Left forelimb (tissue), 1 donor: ENCODE measurements around the gene UNC119B.

Experiments
- DNase-seq: peaks from one replicate; pipeline ENCODE4 v3.0.0-alpha.2; 2018; ENCODE audit warnings: low spot score

The UNC119B gene

DNA sequence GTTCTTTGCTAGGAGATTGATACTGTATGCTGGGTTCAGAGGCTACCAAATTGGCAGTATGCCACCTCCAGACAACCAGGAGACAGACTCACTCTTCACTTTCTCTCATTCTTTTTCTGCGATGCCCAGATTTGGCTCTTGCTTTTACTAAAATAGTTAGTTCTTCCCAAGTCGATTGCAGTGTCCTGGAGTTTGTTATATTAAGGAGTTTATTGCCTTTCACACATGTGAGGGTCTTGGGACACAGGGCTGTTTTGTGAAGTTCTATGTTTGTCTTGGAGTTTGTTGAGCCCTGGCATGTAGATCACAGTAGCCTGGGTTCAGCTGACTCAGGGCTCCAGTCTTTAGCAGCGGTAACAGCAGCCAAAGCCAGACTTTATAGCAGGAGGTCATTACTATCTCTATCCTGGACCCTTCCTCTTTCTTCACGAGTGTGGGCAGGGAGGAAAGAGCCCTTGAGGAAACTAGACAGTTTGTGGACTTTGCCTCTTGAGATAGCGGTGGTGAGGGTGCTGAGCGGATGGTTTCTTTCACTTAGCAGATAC is 21.7 kb upstream of the UNC119B start:
- DNase-seq, result no peak

DNA sequence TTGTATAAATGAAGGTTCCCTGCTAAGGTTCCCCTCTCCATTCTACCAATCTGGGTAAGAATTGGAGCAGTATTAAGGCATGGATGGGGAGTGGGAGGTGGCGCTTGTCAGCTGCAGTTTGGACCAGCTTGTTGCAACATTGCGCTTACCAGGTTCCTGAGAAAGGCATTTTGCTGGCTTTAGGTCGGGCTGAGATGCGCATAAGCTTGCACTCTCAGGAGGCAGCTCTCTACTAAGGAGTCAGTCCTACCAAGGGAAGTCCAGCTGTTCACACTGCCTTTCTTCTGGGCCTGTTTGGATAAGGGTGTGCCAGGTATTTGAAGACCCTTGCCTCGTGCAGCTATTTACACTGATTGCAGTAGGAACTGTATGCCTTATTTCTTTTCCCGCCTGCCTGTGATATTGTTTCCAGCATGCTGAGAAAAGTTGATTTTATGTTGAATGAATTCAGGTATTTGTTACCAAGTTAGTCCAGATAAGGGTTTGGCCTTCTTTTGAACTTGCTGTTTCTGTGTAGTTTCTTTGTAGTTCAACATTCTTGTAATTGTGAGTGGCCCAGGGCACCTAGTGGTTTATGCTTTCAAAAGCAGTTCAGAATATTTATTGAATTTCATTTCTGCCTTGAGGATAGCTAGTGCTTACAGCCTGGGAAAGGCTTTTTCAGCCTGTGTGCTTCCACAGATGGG is 20.7 kb upstream of the UNC119B start:
- DNase-seq, result no peak

DNA sequence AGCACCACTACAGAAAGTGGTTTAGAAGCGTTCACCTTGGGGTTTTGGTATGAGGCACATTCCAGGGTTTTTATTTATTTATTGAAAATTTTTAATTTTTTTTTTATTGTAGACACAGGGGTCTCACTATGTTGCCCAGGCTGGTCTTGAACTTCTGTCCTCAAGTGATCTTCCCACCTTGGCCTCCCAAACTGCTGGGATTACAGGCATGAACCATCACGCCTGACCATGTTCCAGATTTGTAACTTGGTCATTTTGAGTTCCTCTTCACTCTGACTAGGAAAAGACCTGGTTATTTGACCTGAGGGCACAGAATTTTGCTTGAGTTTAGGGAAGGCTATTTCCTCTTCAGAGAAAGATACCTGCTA is 20.2 kb upstream of the UNC119B start:
- DNase-seq, result no peak

DNA sequence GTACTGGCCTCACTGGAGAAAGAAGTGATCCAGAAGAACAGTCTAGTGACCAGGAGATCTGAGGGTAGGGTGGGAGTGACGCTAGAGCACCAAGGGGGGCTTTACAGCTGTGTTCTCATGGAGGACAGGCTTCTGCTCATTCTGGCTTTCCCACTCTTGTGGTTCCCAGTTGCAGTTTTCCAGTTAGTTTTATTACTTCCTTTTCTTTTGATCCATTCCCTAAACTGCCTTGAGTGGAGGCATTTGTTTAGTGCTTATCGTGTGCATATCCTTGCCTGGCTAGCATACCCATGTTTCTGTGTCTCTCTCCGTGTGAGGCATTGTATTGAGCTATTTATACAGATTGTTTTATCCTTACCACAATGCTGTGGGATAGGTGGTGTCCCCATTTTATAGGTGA is 19.3 kb upstream of the UNC119B start:
- DNase-seq, result no peak

DNA sequence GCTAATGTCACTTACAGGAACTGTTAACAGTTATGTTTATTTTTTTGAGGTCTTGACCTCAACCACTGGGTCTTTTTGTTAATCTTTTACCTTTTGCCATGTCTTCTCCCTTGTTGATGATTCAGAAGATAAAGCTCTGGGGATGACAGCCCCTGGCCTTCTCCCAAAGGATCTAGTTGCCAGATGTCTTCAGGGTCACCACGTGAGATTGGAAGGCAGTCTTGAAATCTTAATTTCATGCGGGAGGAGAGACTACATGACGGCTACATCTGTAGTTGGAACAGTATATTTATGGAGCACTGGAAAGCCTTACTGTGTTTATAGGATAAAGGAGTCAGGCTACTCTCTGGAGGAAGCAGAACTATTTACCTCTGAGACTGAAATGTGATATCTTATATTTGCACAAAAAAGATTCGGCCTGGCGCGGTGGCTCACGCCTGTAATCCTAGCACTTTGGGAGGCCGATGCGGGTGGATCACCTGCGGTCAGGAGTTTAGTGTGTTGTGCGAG is 17.7 kb upstream of the UNC119B start:
- no peak for DNase-seq

DNA sequence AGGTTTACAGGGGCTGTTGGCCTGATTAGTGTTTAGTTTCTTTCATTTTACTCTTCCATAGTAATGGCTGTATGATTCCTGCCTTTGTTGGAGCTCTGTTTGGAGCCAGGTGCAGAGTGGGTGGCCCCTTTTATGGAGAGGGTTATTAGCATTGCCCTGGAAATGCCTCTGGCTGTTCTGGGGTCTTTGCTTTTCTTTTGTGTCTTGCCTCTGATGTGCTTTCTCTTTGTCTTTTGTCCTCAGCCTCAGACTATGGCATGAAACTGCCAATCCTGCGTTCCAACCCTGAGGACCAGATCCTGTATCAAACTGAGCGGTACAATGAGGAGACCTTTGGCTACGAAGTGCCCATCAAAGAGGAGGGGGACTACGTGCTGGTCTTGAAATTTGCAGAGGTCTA is 16.4 kb upstream of the UNC119B start:
- DNase-seq, result no peak

DNA sequence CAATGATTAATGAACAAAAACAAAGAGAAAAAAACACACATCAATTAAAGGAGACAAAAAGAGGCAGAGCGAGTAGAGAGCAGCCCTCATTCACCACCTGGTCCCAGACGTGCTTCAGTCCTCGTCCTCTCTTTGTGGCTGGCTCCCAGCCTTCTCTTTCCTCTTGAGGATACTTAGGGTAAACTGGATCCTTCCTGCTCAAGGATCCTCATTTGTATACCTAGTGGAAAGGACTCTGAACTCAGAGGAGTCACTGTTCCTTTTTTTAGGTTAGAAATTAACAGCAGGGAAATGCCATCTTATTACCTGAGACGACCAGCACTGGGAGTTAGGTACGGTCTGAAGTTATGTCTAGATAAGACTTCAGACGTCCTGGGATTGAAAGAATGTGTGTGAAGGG is 13.6 kb upstream of the UNC119B start:
- no peak for DNase-seq

DNA sequence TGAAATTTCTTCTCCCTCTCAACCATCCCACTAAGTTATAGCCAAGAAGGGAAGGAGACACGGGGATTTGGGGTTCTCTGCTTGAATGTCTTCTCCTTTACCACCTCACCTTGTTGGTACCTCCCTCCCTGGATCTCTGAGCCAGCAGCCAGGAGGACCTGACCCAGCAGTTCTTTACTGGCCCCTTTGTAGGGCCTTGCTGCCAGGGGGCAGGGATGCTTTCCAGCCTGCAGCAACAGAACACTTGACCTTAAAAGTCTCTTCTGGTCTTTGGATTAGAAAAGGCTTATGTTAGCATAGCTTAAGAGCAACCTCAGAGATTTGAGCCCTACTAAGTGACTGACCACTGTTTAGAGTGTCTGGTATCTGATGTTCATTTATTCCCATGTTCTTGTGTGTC is 12.9 kb upstream of the UNC119B start:
- DNase-seq, result no peak

DNA sequence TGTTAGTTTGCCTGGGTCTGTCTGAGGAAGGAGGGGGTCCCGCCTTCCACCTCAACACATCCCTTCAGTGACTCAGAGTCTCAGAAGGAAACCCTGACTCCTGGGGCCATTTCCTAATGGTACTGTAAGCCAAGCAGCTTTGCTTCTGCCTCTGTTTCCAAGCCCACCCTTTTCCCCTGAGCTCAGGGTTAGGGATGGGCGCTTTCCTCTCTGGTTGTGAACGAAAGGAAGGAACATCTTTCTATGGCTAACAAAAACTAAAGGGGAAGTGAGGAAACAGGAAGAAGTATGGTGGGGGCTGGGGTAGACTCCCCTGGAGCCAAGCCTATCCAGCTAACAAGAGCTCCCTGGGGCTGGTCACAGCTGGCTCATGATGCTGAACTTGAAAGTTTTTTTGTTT is 11.6 kb upstream of the UNC119B start:
- DNase-seq, result no peak

DNA sequence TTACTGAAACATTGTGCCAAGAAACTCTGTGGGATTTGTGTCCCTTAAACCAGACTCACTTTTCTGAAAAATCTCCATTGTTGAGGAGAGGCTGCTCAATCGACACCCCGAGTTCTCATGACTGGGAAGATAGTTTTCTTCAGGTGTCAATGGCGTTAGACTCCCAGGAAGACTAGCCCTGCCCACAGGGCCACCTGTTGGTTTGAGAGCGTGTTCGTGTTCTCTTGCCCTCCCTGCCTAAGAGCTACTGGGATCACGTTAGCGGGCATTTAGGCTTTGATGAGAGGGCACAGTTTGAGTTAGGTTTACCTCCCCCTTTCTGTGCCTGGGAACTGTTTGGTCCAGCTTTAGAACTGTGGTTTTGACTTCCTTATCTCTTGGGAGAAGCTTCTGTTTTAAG is 10.7 kb upstream of the UNC119B start:
- no peak for DNase-seq

DNA sequence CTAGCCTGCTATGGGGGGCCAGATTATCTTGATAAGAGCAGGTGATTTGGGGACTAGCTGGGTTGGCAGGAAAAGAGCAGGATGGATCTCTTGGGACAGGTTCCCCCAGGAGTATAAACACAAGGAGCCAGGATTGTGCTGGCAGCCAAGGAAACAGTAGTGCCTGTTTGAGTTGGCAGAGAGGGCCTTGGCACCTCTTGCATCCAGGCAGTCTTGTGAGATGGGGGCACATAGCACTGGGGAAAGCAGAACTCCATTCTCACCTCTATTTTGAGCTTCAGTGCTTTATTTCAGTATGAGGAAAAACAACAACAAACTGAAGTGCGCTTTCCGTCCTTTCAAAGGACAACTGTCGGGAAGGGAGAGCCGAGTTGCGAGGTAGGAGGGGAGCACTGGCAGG is 9.4 kb upstream of the UNC119B start:
- no peak for DNase-seq

DNA sequence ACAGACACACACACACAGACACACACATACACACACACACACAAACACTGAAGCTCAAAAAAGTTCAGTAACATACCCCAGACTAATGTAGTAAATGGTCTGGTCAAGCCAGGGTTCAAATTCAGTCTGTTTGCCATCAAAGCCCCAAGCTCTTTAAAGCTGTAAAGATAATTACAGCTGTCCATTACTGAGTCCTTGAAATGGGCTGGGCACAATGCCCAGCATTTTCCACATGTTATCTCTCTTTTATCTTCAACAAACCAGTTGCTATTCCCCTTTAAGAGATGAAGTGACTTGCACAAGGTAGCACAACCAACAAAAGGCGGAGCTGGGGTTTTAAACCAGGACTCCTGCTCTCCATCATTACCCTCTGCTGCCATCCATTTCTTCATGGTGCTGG is 7.6 kb upstream of the UNC119B start:
- no peak for DNase-seq

DNA sequence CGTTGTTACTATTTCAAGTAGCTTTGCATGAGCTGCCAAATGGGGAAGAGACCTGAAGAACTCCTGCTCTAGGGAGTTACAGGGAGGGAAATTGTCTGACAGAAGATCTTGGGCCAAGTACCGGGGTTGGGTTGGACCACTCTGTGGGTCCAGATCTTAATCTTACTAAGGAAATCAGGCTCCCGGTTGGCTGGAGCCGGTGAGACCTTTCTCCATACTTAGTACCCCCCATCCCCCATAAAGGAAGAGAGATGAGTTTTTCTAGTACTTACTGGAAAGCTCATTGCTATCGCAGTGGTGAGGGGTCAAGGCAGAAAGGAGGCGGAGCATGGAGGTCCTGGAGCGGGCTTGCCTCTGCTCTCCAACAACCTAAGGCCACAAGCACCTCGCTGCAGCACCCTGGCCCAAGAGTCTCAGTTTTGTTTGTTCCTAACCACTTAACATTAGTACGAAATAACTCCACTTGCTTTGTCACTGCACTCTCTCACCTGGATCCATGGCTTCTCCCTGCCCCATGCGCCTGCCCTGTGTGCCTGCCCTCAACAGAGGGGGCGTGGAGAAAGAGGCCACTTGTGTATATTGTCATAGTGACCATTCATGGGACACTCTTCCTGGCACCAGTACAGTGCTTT is 6.8 kb upstream of the UNC119B start:
- DNase-seq, result no peak

DNA sequence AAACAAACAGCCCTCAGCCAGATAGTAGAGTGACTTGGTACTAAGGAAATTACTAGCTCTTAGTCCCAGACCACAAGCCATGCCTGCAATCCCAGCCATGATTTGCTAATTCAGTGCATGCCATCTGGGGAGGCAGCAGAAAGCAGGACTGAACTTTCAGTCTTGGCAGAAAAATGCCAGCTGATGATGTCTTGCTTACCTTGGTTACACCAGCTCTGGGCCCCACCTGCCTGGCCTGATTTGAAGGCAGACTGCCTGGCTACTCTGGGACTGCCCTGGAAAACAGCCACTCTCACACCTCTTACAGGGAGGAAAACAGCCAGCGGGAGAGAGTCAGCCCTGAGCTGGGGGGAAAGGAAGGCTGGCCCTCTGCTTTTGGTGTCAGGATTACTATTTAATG is 4.6 kb upstream of the UNC119B start:
- no peak for DNase-seq

DNA sequence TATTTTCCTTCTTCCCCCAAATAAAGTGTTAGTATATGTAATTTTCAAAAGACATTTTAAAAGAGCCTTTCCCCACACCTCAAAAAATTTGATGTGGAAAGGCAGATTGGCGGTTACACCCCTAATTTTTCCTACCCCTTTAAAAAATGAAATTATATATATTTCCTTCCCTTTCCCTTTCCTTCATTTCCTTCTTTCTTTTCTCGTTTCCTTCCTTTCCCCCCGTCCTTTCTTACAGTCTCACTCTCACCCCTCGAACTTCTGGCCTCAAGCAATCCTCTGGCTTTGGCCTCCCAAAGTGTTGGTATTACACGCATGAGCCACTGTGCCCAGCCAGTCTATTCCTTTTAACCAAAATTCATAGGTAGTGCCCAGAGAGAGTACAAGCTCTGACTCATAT is 4.2 kb upstream of the UNC119B start:
- no peak for DNase-seq

DNA sequence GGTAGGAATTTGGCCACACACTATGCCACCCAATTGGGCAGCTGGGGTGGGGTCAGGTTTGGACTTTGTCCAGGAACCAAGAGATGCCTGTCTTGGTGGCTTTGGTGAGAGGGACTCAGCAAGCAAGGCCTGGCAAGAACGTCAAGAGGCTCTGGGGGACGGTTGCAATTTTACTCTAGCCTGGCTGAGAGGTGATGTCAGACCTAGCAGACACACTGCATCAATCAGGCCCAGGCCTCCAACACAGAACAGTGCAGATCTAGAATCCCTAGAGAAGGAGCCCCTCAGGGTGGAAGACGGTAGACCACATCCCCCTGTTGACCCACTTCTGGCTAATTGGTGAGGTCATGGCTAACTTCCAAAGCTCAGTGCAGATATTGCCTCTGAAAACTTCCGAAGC is 1.6 kb upstream of the UNC119B start:
- no peak for DNase-seq

DNA sequence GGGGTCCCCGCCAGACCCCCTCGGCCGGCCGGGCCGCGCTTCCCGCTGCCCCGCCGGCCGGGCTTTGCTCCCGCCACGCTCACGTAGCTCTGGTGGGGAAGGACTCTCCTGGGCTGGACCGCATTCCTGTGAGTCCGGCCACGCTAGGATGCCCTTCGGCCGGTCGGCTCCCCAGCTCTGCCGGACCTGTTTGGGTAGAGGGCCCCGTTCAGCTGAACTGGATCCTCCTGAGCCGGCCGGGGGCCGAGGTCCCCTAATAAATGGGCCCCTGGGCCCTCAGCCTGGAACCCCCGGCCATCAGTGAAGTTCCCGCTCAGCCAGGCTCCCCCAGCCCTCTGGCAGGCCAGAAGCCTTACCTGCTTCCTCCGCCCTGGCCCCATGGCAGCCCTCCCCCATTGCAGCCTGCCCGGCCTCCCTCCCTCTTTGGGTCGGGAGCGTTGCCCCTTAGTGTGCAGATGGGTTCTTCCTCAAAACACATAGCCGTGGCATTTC is 593 bp downstream of the UNC119B start:
- no peak for DNase-seq

DNA sequence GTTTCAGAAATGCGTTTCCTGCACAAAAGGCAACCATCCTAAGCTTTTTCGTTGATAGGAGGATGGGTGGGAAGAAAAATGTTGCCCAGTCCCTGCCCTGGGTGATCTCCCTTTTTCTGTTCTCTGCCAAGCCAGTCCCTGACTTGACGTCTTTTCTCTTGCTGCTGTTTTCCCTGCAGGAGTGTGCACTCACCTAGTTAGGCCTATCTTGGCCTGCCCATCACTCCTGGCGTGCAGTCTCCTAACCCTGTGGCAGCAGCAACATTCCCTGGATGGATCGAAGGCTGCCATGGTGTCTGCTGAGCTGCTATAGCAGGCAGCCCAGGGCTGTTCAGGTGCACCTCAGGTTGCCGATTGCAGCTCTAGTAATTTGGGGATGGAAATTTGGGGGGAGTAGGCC is 1.2 kb downstream of the UNC119B start:
- DNase-seq, result no peak

DNA sequence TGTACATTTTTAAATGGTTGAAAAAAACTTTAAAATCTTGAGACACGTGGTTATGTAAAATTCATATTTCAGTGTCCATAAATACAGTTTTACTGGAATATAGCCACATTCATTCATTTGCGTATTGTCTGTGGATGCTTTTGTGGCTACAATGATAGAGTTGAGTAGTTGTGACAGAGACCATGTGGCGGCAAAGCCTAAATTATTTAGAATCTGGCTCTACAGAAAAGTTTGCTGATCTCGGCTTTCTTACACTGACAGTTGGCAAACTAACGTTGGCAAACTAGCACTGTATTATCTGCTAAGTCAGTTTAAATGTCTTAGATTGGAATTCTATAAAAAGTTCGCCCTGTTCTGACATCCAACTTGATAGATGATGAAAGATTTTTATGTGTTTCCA is 2.4 kb downstream of the UNC119B start:
- no peak for DNase-seq

DNA sequence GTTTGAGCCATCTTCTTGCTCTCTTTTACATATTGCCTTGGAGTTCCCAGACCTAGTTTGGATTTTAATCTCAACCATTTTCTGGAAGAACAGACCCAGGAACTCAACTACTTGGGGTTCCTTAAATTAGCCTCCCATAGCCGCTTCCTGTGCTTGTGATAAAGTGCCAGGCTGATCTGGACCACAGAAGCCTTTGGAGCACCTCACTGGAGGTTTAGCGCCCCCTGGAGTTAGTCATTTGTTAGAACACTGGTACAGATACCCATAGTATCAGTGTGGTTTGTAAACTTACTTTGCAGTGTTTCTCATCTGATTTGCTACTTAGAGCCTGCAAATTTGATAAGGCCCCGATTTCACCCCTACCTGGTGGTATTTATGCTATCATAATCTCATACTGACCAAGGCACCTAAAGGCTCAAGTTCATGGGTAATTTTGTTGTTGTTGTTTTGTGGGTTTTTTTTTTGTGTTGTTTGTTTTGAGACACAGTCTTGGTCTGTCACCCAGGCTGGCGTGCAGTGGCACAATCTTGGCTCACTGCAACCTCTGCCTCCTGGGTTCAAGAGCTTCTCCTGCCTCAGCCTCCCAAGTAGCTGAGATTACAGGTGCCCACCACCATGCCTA is 3.7 kb downstream of the UNC119B start:
- DNase-seq, result no peak

DNA sequence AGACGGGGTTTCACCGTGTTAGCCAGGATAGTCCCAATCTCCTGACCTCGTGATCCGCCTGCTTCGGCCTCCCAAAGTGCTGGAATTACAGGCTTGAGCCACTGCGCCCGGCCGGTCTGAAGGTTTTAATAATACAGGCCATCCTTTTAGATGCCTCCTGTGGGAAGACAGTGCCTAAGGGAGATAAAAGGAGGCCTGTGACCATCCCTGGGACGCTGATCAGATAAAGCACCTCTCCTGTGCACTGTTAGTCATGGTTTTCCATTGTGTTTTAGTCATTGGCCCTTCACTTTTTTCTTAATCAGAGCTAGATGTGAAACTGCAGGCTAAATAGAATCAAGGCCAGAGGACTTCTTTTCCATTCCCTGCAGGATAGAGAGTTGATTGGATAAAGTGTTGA is 7.8 kb downstream of the UNC119B start:
- no peak for DNase-seq

DNA sequence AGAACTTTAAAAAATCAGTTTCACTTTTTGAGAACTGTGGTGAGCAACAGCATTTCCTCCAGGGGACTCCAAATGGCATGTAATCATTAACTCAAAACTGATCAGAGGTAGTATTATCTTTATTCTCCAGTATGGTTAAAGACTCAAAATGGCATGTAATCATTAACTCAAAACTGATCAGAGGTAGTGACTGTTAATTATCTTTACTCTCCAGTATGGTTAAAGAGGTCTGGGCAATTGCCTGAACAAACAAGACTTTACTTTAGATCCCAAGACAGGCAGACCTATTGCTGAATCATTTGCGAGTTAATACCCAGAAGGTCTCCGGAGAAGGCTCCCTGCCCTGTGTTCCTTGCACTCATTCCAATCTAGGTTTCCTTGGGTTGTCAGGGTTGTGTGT is 8.8 kb downstream of the UNC119B start:
- no peak for DNase-seq
